Natural killer cell (primary cell): ENCODE measurements around the gene CCL28. TPM values are rescaled to one million over a fixed set of nuclear protein-coding genes. Genes with fewer than 3 reads are reported as not detected.

Experiments used
- ATAC-seq, 3 donors: fragments of 150-1000 bp in 2 of 3; fragments of 200-7000 bp in 1 of 3; cut with Tn5 transposase; 1 replicate in 1 of 3; 2 replicates in 2 of 3; pipeline ENCODE4 v1.10.0; 2021; ENCODE audit warnings: mild to moderate bottlenecking in 2 of 3, moderate library complexity in 2 of 3
- DNase-seq, 2 donors: peaks; one replicate each; pipeline versions ENCODE4 v3.0.0 to v3.0.0-alpha.2; 2013 to 2021; ENCODE audit warnings: mixed read lengths in 1 of 2
- H3K27ac ChIP-seq: one replicate; pipeline ENCODE4 v1.5.1; 2013; ENCODE audit warnings: mild to moderate bottlenecking, low read length
- H3K27me3 ChIP-seq: one replicate; pipeline ENCODE4 v1.6.1; 2013; ENCODE audit warnings: low read length; ENCODE audit not compliant: control insufficient read depth, insufficient read depth
- H3K36me3 ChIP-seq: one replicate; pipeline ENCODE4 v1.6.1; 2013; ENCODE audit warnings: low read length; ENCODE audit not compliant: control insufficient read depth, insufficient read depth
- H3K4me1 ChIP-seq: one replicate; pipeline ENCODE4 v1.6.1; 2013; ENCODE audit warnings: low read length; ENCODE audit not compliant: control insufficient read depth, insufficient read depth
- H3K4me3 ChIP-seq: one replicate; pipeline ENCODE4 v1.5.1; 2013; ENCODE audit warnings: low read length
- H3K9me3 ChIP-seq: one replicate; pipeline ENCODE4 v1.6.1; 2013; ENCODE audit warnings: low read length; ENCODE audit not compliant: control insufficient read depth, insufficient read depth
- H3K27ac Mint-ChIP-seq, 2 donors: one replicate each; pipeline ENCODE4 v1.8.0; 2022; ENCODE audit warnings: mild to moderate bottlenecking in 2 of 2, mixed read lengths in 2 of 2, moderate library complexity in 1 of 2
- H3K27me3 Mint-ChIP-seq, 2 donors: one replicate each; pipeline ENCODE4 v1.8.0; 2022; ENCODE audit warnings: low read depth in 2 of 2, mixed read lengths in 2 of 2
- H3K36me3 Mint-ChIP-seq: one replicate; pipeline ENCODE4 v1.8.0; 2022; ENCODE audit warnings: mixed read lengths
- H3K4me1 Mint-ChIP-seq, 2 donors: one replicate each; pipeline ENCODE4 v1.8.0; 2022; ENCODE audit warnings: mixed read lengths in 2 of 2
- H3K4me3 Mint-ChIP-seq: one replicate; pipeline ENCODE4 v1.8.0; 2022; ENCODE audit warnings: mild to moderate bottlenecking, moderate library complexity, mixed read lengths
- H3K9me3 Mint-ChIP-seq, 2 donors: one replicate each; pipeline ENCODE4 v1.8.0; 2022; ENCODE audit warnings: mixed read lengths in 2 of 2
- CTCF ChIP-seq: fragments of 200-600 bp; IDR thresholded peaks from one replicate; pipeline ENCODE4 v1.8.0; 2022; ENCODE audit warnings: antibody characterized with exemption
- WGBS: methylation state at CpG from one replicate; pipeline ENCODE4 v1.1.7; 2013; ENCODE audit warnings: missing lambda C conversion rate; ENCODE audit not compliant: insufficient coverage; 5-methylcytosine and 5-hydroxymethylcytosine counted together
- intact Hi-C: fragments of 100-400 bp; cut with micrococcal nuclease; formaldehyde crosslinking; loops from one replicate; pipeline ENCODE4 v1.14.2; 2022
- total RNA-seq, 4 donors: library from RNA; stranded (reverse); fragments of 120-200 nt in 1 of 4; gene quantifications; one replicate each; pipeline versions ENCODE4 v1.2.3 to v1.2.4, GENCODE V29; 2013 to 2022

CCL28 gene
- total RNA-seq, 3 donors from 2014 or later (not counting 1 experiment from before 2014, with no cell fraction given), result 17.5 to 25.8 (median 25.1) TPM

- no peaks in the 10 kb centered on the region for H3K27me3 ChIP-seq
These were observed 58.5 kb downstream of the CCL28 start for GRCh38 chr5:43353668-43354067.

GRCh38 chr5:43352915-43353314 lies 59.3 kb downstream of the CCL28 start:
- no peaks in the 10 kb centered on the region for H3K36me3 Mint-ChIP-seq
- no peak overlapping the region for H3K27ac ChIP-seq
- H3K4me1 Mint-ChIP-seq, result no peaks in the 10 kb centered on the region
- WGBS, result 95% methylated on average over 2 of the region's 2 CpGs
- H3K36me3 ChIP-seq, result no peaks in the 10 kb centered on the region
- ATAC-seq (no peak), DNase-seq (no peak)
- H3K4me3 ChIP-seq, result no peak overlapping the region
- no peak overlapping the region for H3K27ac Mint-ChIP-seq
- peaks cover 10 to 12% of the 10 kb centered on the region in 2 donors for H3K27me3 Mint-ChIP-seq
- H3K4me3 Mint-ChIP-seq, result no peak overlapping the region
- no peak for TF ChIP-seq CTCF
- H3K27me3 ChIP-seq, result no peaks in the 10 kb centered on the region
- intact Hi-C loops, result no loop called here
- no peaks in the 10 kb centered on the region for H3K9me3 Mint-ChIP-seq
- no peaks in the 10 kb centered on the region for H3K9me3 ChIP-seq
- H3K4me1 ChIP-seq, result no peaks in the 10 kb centered on the region

More at GRCh38 chr5:43353668-43354067, 58.5 kb downstream of the CCL28 start:
- Histone ChIP-seq H3K4me3 (no peak overlapping the region), H3K4me1 (no peaks in the 10 kb centered on the region), H3K36me3 (no peaks in the 10 kb centered on the region), H3K27ac (no peak overlapping the region), H3K9me3 (no peaks in the 10 kb centered on the region)
- WGBS, result 100% methylated on average over 1 of the region's 1 CpG
- H3K4me3 Mint-ChIP-seq, result no peak overlapping the region
- no peak overlapping the region for H3K27ac Mint-ChIP-seq
- no peaks in the 10 kb centered on the region for H3K36me3 Mint-ChIP-seq
- H3K27me3 Mint-ChIP-seq, result peaks cover 10 to 12% of the 10 kb centered on the region in 2 donors
- H3K4me1 Mint-ChIP-seq, result no peaks in the 10 kb centered on the region
- DNase-seq (no peak), ATAC-seq (no peak)
- no peak for TF ChIP-seq CTCF
- intact Hi-C loops, result no loop called here
- H3K9me3 Mint-ChIP-seq, result no peaks in the 10 kb centered on the region

GRCh38 chr5:43352131-43352530 lies 60.1 kb downstream of the CCL28 start:
- no peaks in the 10 kb centered on the region for H3K36me3 ChIP-seq
- intact Hi-C loops, result no loop called here
- no peaks in the 10 kb centered on the region for H3K4me1 ChIP-seq
- no peak overlapping the region for H3K4me3 Mint-ChIP-seq
- no peak overlapping the region for H3K27ac ChIP-seq
- H3K9me3 ChIP-seq, result no peaks in the 10 kb centered on the region
- H3K9me3 Mint-ChIP-seq, result no peaks in the 10 kb centered on the region
- ATAC-seq (no peak), DNase-seq (no peak)
- no peaks in the 10 kb centered on the region for H3K4me1 Mint-ChIP-seq
- no peak for TF ChIP-seq CTCF
- no peaks in the 10 kb centered on the region for H3K27me3 ChIP-seq
- 100% methylated on average over 2 of the region's 3 CpGs for WGBS
- no peak overlapping the region for H3K27ac Mint-ChIP-seq
- no peaks in the 10 kb centered on the region for H3K36me3 Mint-ChIP-seq
- H3K27me3 Mint-ChIP-seq, result peaks cover 10 to 12% of the 10 kb centered on the region in 2 donors
- no peak overlapping the region for H3K4me3 ChIP-seq

- no peak for TF ChIP-seq CTCF
- no peak overlapping the region for H3K27ac ChIP-seq
- no peaks in the 10 kb centered on the region for H3K4me1 ChIP-seq
- Mint-ChIP-seq H3K9me3 (no peaks in the 10 kb centered on the region), H3K36me3 (no peaks in the 10 kb centered on the region), H3K27me3 (peaks cover 6 to 17% of the 10 kb centered on the region in 2 donors), H3K4me1 (no peaks in the 10 kb centered on the region), H3K27ac (no peak overlapping the region), H3K4me3 (no peak overlapping the region)
- no peaks in the 10 kb centered on the region for H3K27me3 ChIP-seq
- H3K4me3 ChIP-seq, result no peak overlapping the region
- intact Hi-C loops, result no loop called here
- DNase-seq (no peak), ATAC-seq (no peak)
- H3K9me3 ChIP-seq, result no peaks in the 10 kb centered on the region
- 82% methylated on average over 1 of the region's 1 CpG for WGBS
- no peaks in the 10 kb centered on the region for H3K36me3 ChIP-seq
These were observed 63.3 kb downstream of the CCL28 start for GRCh38 chr5:43348861-43349363.
